Fibroblast of the aortic adventitia (primary cell): ENCODE data around the gene RPS27L. TPM values are rescaled to one million over a fixed set of nuclear protein-coding genes. Genes with fewer than 3 reads are reported as not detected.

Experiments
- DNase-seq: peaks from one replicate; pipeline ENCODE4 v3.0.0-alpha.2; 2010; ENCODE audit warnings: low read depth
- H3K4me3 ChIP-seq: 2 replicates; pipeline ENCODE4 v1.5.1; 2011; ENCODE audit warnings: low read depth, mild to moderate bottlenecking, control low read depth, low read length, moderate library complexity
- total RNA-seq: library from RNA; depleted of rRNA; stranded (reverse); fragments of >200 nt; gene quantifications from 2 replicates; pipeline ENCODE4 v1.2.3, GENCODE V29; 2012; ENCODE audit warnings: low replicate concordance
- TF ChIP-seq, protein P1 (sequence below): IDR thresholded peaks from 2 replicates; pipeline ENCODE4 v1.5.1; 2011; ENCODE audit warnings: mild to moderate bottlenecking, low read length, control low read depth, inconsistent platforms; ENCODE audit not compliant: insufficient read depth

RPS27L gene
- total RNA-seq, 1 donor, result 193 TPM

DNA sequence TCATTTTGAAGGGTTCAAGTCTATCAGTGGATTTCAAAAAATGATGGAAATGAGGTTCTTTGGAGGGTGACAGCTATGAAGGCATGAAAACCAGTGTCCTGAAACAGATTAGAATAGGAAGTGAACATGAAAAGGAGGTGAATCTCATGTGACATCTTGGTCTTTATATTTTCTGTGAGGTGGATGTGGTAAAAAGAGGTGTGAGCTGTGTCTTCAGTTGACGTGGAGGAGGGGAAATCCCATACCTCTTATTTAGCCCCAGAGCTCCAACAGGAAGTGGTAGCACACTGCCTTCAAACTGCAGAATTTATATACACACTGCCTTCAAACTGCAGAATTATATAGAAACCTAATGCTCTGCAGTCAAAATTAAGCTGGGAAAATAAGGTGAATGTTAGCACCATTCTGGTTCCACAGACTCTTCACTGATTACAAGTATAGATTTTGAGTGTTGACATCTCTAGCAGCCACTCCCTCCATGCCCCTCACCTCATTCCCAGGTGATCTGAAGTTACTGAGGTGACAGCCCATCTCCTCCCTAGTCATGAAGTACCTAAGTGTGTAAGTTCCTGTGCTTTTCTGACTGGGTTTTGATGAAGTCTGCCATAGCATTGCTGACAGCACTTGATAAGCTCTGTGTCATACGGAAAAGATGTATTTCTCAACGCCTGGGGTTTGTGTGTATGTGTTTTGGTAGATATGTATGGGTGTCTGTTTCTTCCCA lies 34.8 kb upstream of the RPS27L start:
- TF ChIP-seq, protein P1, sequence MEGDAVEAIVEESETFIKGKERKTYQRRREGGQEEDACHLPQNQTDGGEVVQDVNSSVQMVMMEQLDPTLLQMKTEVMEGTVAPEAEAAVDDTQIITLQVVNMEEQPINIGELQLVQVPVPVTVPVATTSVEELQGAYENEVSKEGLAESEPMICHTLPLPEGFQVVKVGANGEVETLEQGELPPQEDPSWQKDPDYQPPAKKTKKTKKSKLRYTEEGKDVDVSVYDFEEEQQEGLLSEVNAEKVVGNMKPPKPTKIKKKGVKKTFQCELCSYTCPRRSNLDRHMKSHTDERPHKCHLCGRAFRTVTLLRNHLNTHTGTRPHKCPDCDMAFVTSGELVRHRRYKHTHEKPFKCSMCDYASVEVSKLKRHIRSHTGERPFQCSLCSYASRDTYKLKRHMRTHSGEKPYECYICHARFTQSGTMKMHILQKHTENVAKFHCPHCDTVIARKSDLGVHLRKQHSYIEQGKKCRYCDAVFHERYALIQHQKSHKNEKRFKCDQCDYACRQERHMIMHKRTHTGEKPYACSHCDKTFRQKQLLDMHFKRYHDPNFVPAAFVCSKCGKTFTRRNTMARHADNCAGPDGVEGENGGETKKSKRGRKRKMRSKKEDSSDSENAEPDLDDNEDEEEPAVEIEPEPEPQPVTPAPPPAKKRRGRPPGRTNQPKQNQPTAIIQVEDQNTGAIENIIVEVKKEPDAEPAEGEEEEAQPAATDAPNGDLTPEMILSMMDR, result no peak
- no peak overlapping the region for H3K4me3 ChIP-seq
- no peak for DNase-seq

DNA sequence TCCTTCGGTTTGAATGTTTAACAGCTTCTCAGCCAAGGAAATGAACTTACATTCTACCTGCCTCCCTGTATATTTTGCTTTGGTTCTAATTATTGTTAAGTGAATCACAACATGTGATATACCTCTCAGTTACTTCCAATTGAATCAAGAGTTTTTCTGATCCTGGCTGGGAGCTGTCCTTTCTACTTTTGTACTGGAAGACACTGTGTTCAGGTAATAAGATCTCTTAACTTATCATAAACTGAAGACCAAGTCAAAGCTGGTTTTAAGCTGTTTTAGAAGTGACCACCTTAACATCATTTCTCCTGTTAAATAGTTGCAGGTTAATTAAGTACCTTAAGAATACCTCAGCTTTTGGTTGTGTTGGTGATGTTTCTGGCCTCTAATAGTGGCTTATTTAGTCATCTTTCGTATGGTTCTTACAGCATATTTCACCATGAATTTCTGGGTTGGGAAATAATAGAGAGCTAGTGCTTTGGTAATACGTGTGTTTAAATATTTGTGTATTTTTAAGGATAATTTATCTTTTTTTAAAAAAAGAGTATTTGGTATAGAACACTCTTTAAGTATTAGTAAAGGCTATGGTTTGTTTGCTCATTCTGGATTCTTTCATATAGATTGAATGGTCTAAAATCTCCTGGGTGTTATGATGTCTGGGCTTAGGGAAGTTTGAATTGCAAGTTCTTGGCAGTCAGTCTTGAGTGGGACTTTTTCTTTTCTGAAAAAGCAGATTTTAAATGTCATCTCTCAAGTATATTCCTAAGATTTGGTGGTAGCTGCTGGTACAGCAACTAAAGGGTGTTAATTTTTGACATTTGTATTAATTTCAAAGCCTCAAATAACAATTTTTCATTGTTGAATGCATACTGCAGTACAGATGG lies 33.7 kb upstream of the RPS27L start:
- peak; percentile 58 for DNase-seq
- TF ChIP-seq, protein P1, result no peak
- H3K4me3 ChIP-seq, result peak overlapping the region; percentile 92

DNA sequence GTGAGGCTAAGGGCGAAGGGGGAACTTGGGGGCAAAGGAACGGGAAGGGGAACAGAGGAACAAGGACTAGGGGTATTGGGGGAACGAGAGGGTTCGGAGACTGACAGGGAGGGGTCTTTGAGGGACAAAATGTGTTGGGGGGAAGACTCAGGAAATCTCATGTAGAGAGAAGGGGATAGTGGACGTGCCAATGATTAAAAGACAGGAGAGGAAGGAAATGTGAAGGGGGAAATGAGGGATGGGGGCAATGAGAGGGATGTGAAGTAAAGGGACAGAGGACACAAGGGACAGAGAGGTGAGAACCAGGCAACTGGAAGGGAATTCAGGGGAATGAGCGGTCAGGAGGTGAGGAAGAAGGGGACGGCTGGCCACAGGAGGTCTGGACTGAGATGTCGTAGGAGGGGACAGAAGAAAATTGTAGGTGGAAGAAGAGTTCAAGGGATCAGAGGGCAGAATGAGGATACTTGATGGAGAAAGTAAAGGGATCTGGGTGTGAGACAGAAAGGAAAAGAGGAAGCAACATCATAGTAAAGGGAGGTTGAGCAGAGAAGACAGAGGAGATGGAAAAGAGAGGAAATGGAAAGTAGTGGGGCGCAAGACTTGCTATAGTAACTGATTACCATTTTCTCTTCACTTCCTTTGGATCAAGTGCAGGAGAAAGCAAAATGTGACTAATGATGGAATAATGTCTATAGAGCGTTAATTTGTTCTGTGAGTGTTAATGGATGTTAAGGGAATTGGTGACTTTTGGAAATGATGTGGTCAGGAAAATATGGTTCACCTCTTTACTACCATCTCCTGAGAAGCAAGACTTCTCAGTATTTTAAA lies 32.9 kb upstream of the RPS27L start:
- H3K4me3 ChIP-seq, result peak overlapping the region; percentile 92
- DNase-seq, result peak; percentile 19
- TF ChIP-seq, protein P1, result no peak

DNA sequence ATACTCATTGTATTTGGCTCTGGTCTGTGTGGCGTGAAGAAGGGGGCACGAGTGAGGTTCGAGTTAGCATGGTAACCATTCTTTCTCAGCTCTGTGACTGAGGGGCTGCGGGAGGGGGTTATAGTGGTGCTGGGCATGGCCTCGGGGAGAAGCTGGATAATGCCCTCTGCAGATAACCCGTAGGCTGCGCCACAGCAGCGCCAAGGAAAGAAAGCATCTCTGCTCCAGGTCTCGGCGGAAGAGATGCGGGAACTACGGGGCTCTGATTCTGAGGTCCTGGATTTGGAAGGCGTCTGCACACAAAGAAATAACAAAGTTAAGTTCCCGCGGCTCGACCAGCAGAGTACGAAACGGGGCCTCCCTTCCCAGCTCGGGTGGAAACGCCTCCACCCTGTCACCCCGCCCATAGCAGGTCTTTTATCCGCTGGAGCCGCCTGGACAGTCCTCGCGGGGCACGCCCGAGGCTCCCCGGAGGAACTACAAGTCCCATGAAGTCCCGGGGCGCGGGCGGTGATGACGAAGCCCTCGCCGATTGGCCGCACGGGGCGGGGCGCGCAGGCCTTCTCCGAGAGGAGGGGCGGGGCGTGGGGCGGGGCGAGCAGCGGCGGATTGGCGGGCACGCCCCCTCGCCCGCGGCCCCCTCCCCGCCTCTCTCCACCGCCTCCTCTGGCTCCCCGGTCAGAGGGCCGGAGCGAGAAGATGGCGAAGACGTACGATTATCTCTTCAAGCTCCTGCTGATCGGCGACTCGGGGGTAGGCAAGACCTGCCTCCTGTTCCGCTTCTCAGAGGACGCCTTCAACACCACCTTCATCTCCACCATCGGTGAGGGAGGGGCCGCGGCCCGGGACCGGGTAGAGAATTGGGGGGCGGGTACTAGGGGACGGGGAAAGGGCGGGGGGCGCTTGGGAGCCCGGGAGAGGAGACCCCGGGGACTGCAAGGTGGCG lies 31.9 kb upstream of the RPS27L start, which contains the start of gene RAB8B:
Gene RAB8B, plus strand, starts transcription at position 681 of the 946 bp plus-strand sequence. Its CDS starts 19 bp downstream, at position 700.
- peak within 1 kb of the TSS; percentile 92 for H3K4me3 ChIP-seq
- TF ChIP-seq, protein P1, result no peak
- peak; percentile 94 for DNase-seq

DNA sequence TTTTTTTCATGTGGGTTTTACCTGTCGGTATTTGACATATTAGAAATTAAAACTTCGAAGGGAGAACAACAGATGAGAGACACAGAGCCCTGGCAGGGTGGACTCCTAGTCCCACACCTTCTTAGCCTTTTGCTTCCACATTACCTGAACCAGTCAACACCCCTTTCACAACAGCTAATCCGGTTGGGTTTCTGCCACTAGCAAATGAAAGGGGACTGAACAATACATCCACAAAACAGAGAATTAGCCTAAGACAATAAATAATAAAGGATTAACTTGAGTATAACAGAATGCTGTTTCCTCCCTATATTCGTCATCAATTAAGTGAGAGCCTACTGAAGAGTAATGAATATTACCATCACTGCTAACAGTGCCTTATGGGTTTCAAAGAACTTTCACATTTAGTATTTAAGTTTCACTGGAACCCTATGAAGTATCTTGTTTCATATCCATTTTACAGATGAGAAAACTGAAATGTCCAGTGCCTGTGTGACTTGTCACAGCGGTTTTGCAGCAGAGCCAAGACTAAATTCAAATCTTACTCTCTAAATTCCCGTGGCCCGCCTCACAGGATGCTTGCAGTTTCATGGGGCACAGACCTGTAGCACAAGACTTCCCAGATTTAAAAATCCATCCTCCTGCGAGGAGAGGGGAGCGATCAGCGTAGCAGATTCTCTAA lies 31.1 kb upstream of the RPS27L start:
- TF ChIP-seq, protein P1, result no peak
- DNase-seq, result peak; percentile 9
- H3K4me3 ChIP-seq, result peak overlapping the region; percentile 64
